Measurements from ENCODE around the gene SRP14. TPM values are rescaled to one million over a fixed set of nuclear protein-coding genes. Genes with fewer than 3 reads are reported as not detected.

SRP14 gene
- total RNA-seq, 1 donor from 2014 or later, result 309 TPM

- Histone ChIP-seq H3K4me3 (ENCODE audit: low read depth, low read length) (no peak overlapping the region), H3K27me3 (ENCODE audit: control insufficient read depth, insufficient read depth, low read length) (no peaks in the 10 kb centered on the region), H3K36me3 (ENCODE audit: control insufficient read depth, insufficient read depth, low read length) (no peaks in the 10 kb centered on the region)
- no peak for TF ChIP-seq CTCF (IDR thresholded peaks at IDR 0.05; ENCODE audit: insufficient read depth, low read length, poor library complexity, severe bottlenecking)
- DNase-seq (ENCODE audit: low read depth), result no peak
Measured at GRCh38 chr15:40058476-40059140, 19.6 kb upstream of the SRP14 start.

GRCh38 chr15:40055576-40056293 is 16.8 kb upstream of the SRP14 start:
- no peak for DNase-seq (ENCODE audit: low read depth)
- Histone ChIP-seq H3K36me3 (ENCODE audit: control insufficient read depth, insufficient read depth, low read length) (no peaks in the 10 kb centered on the region), H3K4me3 (ENCODE audit: low read depth, low read length) (no peak overlapping the region), H3K27me3 (ENCODE audit: control insufficient read depth, insufficient read depth, low read length) (no peaks in the 10 kb centered on the region)
- no peak for TF ChIP-seq CTCF (IDR thresholded peaks at IDR 0.05; ENCODE audit: insufficient read depth, low read length, poor library complexity, severe bottlenecking)

- Histone ChIP-seq H3K4me3 (ENCODE audit: low read depth, low read length) (no peak overlapping the region), H3K27me3 (ENCODE audit: control insufficient read depth, insufficient read depth, low read length) (no peaks in the 10 kb centered on the region), H3K36me3 (ENCODE audit: control insufficient read depth, insufficient read depth, low read length) (no peaks in the 10 kb centered on the region)
- peak; percentile 68 for DNase-seq (ENCODE audit: low read depth)
- TF ChIP-seq CTCF (IDR thresholded peaks at IDR 0.05; ENCODE audit: insufficient read depth, low read length, poor library complexity, severe bottlenecking), result no peak
Measured at GRCh38 chr15:40054855-40055575, 16.0 kb upstream of the SRP14 start.

- DNase-seq (ENCODE audit: low read depth), result no peak
- H3K4me3 ChIP-seq (ENCODE audit: low read depth, low read length), result no peak overlapping the region
- no peaks in the 10 kb centered on the region for H3K27me3 ChIP-seq (ENCODE audit: control insufficient read depth, insufficient read depth, low read length)
- no peaks in the 10 kb centered on the region for H3K36me3 ChIP-seq (ENCODE audit: control insufficient read depth, insufficient read depth, low read length)
- no peak for TF ChIP-seq CTCF (IDR thresholded peaks at IDR 0.05; ENCODE audit: insufficient read depth, low read length, poor library complexity, severe bottlenecking)
Measured at GRCh38 chr15:40054605-40054854, 15.5 kb upstream of the SRP14 start.

GRCh38 chr15:40053831-40054604 is 15.0 kb upstream of the SRP14 start:
- no peaks in the 10 kb centered on the region for H3K27me3 ChIP-seq (ENCODE audit: control insufficient read depth, insufficient read depth, low read length)
- DNase-seq (ENCODE audit: low read depth), result no peak
- H3K36me3 ChIP-seq (ENCODE audit: control insufficient read depth, insufficient read depth, low read length), result no peaks in the 10 kb centered on the region
- H3K4me3 ChIP-seq (ENCODE audit: low read depth, low read length), result no peak overlapping the region
- no peak for TF ChIP-seq CTCF (IDR thresholded peaks at IDR 0.05; ENCODE audit: insufficient read depth, low read length, poor library complexity, severe bottlenecking)

Data from kidney epithelial cell (primary cell).